Ammon's horn (tissue), 1 donor: ENCODE data around the gene FUBP3.

ENCODE experiments used
- DNase-seq: peaks from one replicate; pipeline ENCODE4 v3.0.0-alpha.2; 2016; ENCODE audit warnings: low spot score

Gene FUBP3

GRCh38 chr9:130634191-130634768, 54.9 kb downstream of the FUBP3 start:
- no peak for DNase-seq

GRCh38 chr9:130634801-130635200, 55.4 kb downstream of the FUBP3 start:
- no peak for DNase-seq

- no peak for DNase-seq
Observed at GRCh38 chr9:130635306-130635705, 55.9 kb downstream of the FUBP3 start.

- no peak for DNase-seq
Observed at GRCh38 chr9:130635721-130636647, 56.6 kb downstream of the FUBP3 start.

GRCh38 chr9:130636648-130637020, 57.3 kb downstream of the FUBP3 start:
- no peak for DNase-seq

- DNase-seq: no peak
Observed at GRCh38 chr9:130638284-130639123, 59.1 kb downstream of the FUBP3 start.

- no peak for DNase-seq
Observed at GRCh38 chr9:130639124-130639765, 59.9 kb downstream of the FUBP3 start.

- no peak for DNase-seq
Observed at GRCh38 chr9:130639866-130640555, 60.6 kb downstream of the FUBP3 start.

GRCh38 chr9:130640681-130641080, 61.3 kb downstream of the FUBP3 start:
- DNase-seq: no peak

- no peak for DNase-seq
Observed at GRCh38 chr9:130642926-130643325, 63.5 kb downstream of the FUBP3 start.

GRCh38 chr9:130651221-130651620, 71.8 kb downstream of the FUBP3 start:
- no peak for DNase-seq

- DNase-seq: no peak
Observed at GRCh38 chr9:130651752-130652151, 72.4 kb downstream of the FUBP3 start.

GRCh38 chr9:130654879-130655278, 75.5 kb downstream of the FUBP3 start:
- no peak for DNase-seq

GRCh38 chr9:130658893-130659698, 79.7 kb downstream of the FUBP3 start:
- no peak for DNase-seq

- no peak for DNase-seq
Observed at GRCh38 chr9:130659699-130660248, 80.4 kb downstream of the FUBP3 start.

- no peak for DNase-seq
Observed at GRCh38 chr9:130660326-130660682, 80.9 kb downstream of the FUBP3 start.

- DNase-seq: no peak
Observed at GRCh38 chr9:130660683-130661450, 81.5 kb downstream of the FUBP3 start.

GRCh38 chr9:130661451-130662098, 82.2 kb downstream of the FUBP3 start:
- no peak for DNase-seq
